Duodenal mucosa (tissue), 2 donors: ENCODE results near the gene MEIOSIN.
"Not testable (repeated sequence)": the region's sequence is repeated elsewhere in the genome, so short reads cannot be mapped to it uniquely, and the experiment has no call there.

Experiments used
- H3K27ac ChIP-seq: one replicate; pipeline ENCODE4 v1.7.0; 2013; ENCODE audit warnings: low read depth, low read length
- H3K27me3 ChIP-seq, 2 donors: one replicate each; pipeline ENCODE4 v1.7.0; 2013; ENCODE audit warnings: low read length in 2 of 2, control low read depth in 1 of 2; ENCODE audit not compliant: insufficient read depth in 2 of 2, control insufficient read depth in 1 of 2
- H3K36me3 ChIP-seq, 2 donors: one replicate each; pipeline ENCODE4 v1.7.0; 2013; ENCODE audit warnings: low read length in 2 of 2, control low read depth in 1 of 2; ENCODE audit not compliant: insufficient read depth in 2 of 2, control insufficient read depth in 1 of 2
- H3K4me1 ChIP-seq, 2 donors: one replicate each; pipeline ENCODE4 v1.7.0; 2013; ENCODE audit warnings: low read length in 2 of 2, control low read depth in 1 of 2; ENCODE audit not compliant: insufficient read depth in 2 of 2, control insufficient read depth in 1 of 2
- H3K4me3 ChIP-seq, 2 donors: one replicate each; pipeline ENCODE4 v1.7.0; 2013; ENCODE audit warnings: low read length in 2 of 2, low read depth in 1 of 2
- H3K9ac ChIP-seq, 2 donors: one replicate each; pipeline ENCODE4 v1.7.0; 2013; ENCODE audit warnings: low read length in 2 of 2, low read depth in 1 of 2
- H3K9me3 ChIP-seq, 2 donors: one replicate each; pipeline ENCODE4 v1.7.0; 2013; ENCODE audit warnings: low read length in 2 of 2, control low read depth in 1 of 2; ENCODE audit not compliant: control insufficient read depth in 1 of 2

MEIOSIN gene

GRCh38 chr19:45710356-45711130 is 22.7 kb upstream of the MEIOSIN start:
- H3K4me3 ChIP-seq, result no peak overlapping the region
- H3K27me3 ChIP-seq, result no peaks in the 10 kb centered on the region
- no peak overlapping the region for H3K27ac ChIP-seq
- H3K4me1 ChIP-seq, result no peaks in the 10 kb centered on the region
- H3K9ac ChIP-seq, result no peak overlapping the region
- H3K36me3 ChIP-seq, result peaks cover 0 to 4% of the 10 kb centered on the region in 2 donors
- no peaks in the 10 kb centered on the region for H3K9me3 ChIP-seq

DNA sequence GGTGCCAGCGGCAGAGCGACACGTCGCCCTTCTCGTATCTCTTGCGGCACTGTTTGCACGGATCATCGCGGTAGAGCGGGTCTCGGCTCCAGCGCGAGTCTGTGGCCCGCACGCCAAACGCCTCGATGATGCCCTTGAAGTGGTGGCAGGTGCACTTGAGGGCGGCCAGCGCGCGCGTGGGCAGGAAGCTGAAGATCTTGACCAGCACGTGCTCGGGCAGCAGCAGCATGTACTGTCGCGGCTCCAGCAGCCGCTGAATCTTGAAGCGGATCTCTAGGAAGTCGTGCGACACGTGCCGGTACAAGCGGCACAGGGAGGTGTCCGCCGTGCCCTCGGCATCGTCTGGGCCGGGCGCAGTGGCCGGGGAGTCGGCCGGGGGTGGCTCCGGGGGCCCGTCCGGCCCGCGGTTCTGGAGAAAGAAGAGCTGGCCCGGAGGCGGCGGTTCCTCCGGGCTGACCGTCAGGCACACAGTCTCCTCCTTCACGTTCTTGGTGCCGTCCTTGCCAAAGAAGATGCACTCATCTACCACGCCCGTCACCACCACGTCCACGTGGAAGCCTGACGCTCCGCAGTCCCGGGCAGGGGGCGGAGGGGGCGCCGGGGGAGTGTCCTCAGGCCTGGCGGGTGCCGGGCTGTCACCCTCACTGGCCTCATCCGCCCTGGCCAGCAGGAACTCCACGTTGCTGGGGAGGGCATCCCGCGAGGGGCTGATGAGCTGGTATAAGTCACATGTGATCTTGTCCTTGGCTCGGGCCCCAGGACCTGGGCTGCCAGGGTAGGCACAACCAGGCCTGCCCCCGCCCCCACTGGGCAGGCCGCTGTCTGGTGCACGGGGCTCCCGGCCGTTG is 21.2 kb upstream of the MEIOSIN start:
- H3K4me3 ChIP-seq, result no peak overlapping the region
- H3K9ac ChIP-seq, result no peak overlapping the region
- H3K27me3 ChIP-seq, result no peaks in the 10 kb centered on the region
- H3K9me3 ChIP-seq, result no peaks in the 10 kb centered on the region
- no peak overlapping the region for H3K27ac ChIP-seq
- H3K4me1 ChIP-seq, result peaks cover 8 to 11% of the 10 kb centered on the region in 2 donors
- peaks cover 0 to 4% of the 10 kb centered on the region in 2 donors for H3K36me3 ChIP-seq

DNA sequence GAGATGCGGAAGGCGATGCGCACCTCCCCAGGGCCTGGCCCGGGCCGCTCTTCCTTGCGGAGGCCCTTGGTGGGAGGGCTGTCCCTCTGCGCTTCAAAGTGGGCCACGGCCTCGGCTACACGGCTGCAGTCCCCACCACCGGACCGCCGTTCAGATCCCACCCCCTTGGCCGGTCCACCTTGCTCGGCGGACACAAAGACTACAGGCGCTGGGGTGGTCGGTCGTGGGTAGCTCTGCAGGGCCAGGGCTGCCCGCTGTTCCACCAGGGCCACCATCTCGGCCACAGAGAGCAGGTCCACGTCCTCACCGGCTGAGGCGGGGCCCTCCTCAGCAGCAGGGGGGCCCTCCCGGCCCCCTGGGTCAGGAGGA is 20.6 kb upstream of the MEIOSIN start:
- H3K9ac ChIP-seq, result no peak overlapping the region
- H3K4me1 ChIP-seq, result peaks cover 9 to 11% of the 10 kb centered on the region in 2 donors
- H3K4me3 ChIP-seq, result no peak overlapping the region
- H3K27ac ChIP-seq, result no peak overlapping the region
- no peaks in the 10 kb centered on the region for H3K9me3 ChIP-seq
- H3K27me3 ChIP-seq, result no peaks in the 10 kb centered on the region
- peaks cover 0 to 4% of the 10 kb centered on the region in 2 donors for H3K36me3 ChIP-seq

DNA sequence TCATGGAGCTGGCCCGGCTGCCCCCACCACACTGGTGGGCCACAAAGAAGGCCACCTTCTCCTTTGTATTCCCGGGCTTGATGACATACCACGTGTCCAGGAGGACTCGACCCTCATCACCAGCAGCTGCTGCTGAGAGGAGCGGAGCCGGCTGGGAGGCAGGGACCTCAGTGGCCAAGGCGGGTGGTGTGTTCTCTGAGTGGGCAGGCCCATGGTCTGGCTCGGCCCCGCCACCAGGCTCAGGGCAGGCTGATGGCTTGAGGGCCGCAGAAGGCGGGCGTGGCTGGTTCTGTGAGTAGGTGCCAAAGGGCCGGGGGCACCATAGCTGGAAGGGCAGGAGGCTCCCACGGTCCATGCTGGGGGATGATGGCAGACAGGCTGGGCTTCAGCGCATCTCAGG is 20.1 kb upstream of the MEIOSIN start:
- Histone ChIP-seq H3K27ac (no peak overlapping the region), H3K4me3 (no peak overlapping the region), H3K9me3 (no peaks in the 10 kb centered on the region), H3K27me3 (no peaks in the 10 kb centered on the region), H3K4me1 (peaks cover 14 to 15% of the 10 kb centered on the region in 2 donors), H3K36me3 (peaks cover 0 to 4% of the 10 kb centered on the region in 2 donors), H3K9ac (no peak overlapping the region)

GRCh38 chr19:45715139-45715538 is 18.1 kb upstream of the MEIOSIN start:
- Histone ChIP-seq H3K27me3 (no peaks in the 10 kb centered on the region), H3K4me1 (peaks cover 18 to 19% of the 10 kb centered on the region in 2 donors)

GRCh38 chr19:45716359-45717130 is 16.7 kb upstream of the MEIOSIN start:
- Histone ChIP-seq H3K4me3 (peak overlapping the region; percentile 79 to 90), H3K27me3 (no peaks in the 10 kb centered on the region), H3K9me3 (no peaks in the 10 kb centered on the region), H3K4me1 (peaks cover 19 to 21% of the 10 kb centered on the region in 2 donors), H3K9ac (peak overlapping the region; percentile 96 to 99), H3K36me3 (peaks cover 0 to 4% of the 10 kb centered on the region in 2 donors), H3K27ac (peak overlapping the region; percentile 70)

More at GRCh38 chr19:45715139-45715538, 18.1 kb upstream of the MEIOSIN start:
- no peak overlapping the region for H3K27ac ChIP-seq
- peaks cover 0 to 4% of the 10 kb centered on the region in 2 donors for H3K36me3 ChIP-seq
- no peaks in the 10 kb centered on the region for H3K9me3 ChIP-seq
- no peak overlapping the region for H3K4me3 ChIP-seq
- no peak overlapping the region for H3K9ac ChIP-seq

DNA sequence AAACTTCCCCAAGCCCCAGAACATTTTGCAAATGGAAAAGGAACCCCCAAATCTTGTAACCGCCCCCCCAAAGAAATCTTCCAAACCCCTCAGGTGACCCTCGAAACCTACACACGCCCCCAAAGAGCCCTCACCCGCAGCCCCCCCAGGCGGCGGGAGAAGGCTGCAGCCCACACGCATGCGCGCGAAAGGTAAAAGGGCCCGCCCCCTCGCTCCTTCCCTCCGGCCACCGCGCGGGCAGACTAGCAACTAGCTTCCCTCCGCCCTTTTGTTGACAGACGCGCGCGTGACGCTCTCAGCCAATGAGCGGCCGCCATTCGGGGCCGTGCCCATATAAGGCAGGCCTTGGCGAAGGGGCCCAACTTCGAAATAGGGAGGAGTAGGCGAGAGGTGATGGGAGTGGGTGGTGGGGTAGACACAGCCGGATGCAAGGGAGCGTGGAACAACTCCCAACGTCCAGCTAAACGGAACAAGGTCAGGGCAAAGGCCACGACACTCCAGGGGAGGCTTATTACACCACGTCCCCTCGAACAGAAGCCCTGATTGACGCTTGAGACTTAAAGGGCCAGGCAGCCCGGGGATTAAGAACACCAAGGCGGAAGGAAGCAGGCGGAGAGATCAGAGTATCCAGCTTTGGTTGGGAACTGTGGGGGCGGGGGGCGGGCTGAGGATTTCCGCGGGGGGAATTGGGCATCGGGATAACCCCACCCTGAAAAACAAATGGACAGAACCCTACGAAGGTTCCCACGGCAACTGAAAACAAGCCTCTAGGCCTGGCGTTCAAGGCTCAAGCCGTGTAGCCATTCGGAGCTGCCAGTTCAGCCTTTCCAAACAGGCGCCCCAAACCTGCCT is 15.9 kb upstream of the MEIOSIN start:
- Histone ChIP-seq H3K27me3 (no peaks in the 10 kb centered on the region), H3K9me3 (no peaks in the 10 kb centered on the region), H3K36me3 (no peaks in the 10 kb centered on the region), H3K4me1 (peaks cover 22 to 25% of the 10 kb centered on the region in 2 donors), H3K9ac (peak overlapping the region; percentile 96 to 99), H3K4me3 (peak overlapping the region; percentile 79 to 90), H3K27ac (peak overlapping the region; percentile 90)

GRCh38 chr19:45717983-45718650 is 15.1 kb upstream of the MEIOSIN start:
- no peaks in the 10 kb centered on the region for H3K9me3 ChIP-seq
- peak overlapping the region; percentile 90 for H3K27ac ChIP-seq
- peaks cover 22 to 25% of the 10 kb centered on the region in 2 donors for H3K4me1 ChIP-seq
- peak overlapping the region; percentile 64 to 90 for H3K4me3 ChIP-seq
- peak overlapping the region; percentile 78 to 89 for H3K9ac ChIP-seq
- peaks cover 0 to 2% of the 10 kb centered on the region in 2 donors for H3K36me3 ChIP-seq
- no peaks in the 10 kb centered on the region for H3K27me3 ChIP-seq

DNA sequence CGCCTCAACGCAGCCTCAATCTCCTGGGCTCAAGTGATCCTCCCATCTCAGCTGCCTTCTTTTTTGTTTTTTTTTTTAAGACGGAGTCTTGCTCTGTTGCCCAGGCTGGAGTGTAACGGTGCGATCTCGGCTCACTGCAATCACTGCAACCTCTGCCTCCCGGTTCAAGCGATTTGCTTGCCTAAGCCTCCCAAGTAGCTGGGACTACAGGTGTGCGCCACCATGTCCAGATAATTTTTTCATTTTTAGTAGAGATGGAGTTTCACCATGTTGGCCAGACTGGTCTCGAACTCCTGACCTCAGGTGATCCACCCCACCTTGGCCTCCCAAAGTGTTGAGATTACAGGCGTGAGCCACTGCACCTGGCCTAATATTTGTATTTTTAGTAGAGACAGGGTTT is 13.2 kb upstream of the MEIOSIN start:
- not testable (repeated sequence) for H3K4me3 ChIP-seq, H3K9me3 ChIP-seq, H3K27me3 ChIP-seq, H3K9ac ChIP-seq, H3K36me3 ChIP-seq, H3K27ac ChIP-seq
- H3K4me1 ChIP-seq, result peaks cover 22 to 25% of the 10 kb centered on the region in 2 donors
